NCI-H146 treated with DMSO at 0.1 percent for 48 hours (cell line): ENCODE data around the gene ZC3H4.
A peak's percentile ranks its signal among the peaks of the same experiment; 100 is the strongest.

Experiments
- DNase-seq: peaks from one replicate; lab custom pipeline; 2025; ENCODE audit not compliant: unreplicated experiment; lab: John Stamatoyannopoulos, UW

ZC3H4 gene

DNA sequence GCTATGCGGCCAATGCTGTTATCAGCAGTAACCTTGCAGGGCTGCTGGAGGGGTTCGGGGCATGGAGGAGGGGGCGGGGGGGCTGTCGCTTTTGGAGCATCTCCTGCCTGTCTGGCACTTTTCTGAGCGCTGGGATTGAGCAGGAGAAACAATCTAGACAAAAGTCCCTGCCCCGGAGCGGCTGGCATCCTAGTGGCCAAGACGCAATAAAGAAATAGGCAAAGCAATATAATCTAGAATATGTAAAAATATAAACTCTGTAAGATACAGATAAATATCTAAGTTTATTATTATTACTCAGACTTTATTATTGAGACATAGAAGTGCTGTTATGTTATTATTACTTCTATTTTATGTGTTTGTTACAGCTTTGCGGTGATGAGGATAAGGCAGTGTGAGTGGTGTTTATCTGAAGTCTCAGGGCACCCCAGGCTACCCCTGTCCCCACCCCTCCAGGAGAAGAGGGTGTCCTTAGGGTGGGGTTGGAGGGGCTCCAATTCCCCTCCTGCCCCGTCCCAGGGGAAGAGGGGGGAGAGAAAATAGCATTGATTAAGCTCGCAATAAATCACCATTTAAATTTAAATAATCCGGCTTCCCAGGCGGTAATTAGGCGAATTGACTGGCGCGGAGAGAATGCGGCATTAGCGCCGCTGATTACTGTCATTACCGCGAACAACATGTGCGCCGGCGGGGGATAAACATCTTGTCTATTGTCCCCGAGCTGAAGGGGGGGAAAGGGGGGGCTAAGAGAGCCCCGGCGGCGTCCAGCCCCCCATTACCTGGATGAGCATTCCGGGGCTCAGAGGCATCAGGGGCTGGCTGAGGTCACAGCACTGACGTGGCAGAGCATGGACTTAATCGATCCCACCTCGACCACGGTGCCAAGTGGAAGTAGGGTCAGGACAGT, 90.8 kb downstream of the ZC3H4 start:
- peak; percentile 18 for DNase-seq

DNA sequence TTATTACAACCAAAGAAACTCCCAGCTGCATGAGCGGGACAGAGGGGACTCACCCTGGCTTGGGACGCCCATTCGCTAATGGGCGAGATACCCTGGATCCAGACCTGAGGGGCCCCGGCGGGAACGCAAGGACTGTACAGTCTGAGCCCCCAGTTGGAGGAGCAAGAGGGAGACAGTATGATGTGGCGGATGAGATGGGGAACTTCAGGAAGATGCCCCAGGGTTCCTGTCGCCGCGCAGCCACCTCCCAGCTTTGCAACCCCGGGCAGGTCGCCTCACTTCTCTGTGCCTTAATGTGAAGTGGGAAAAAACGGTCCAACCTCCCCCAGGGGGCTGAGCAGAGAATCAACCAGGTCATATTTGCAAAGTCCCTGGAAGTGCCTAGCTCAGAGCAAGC, 91.4 kb downstream of the ZC3H4 start:
- DNase-seq, result no peak

DNA sequence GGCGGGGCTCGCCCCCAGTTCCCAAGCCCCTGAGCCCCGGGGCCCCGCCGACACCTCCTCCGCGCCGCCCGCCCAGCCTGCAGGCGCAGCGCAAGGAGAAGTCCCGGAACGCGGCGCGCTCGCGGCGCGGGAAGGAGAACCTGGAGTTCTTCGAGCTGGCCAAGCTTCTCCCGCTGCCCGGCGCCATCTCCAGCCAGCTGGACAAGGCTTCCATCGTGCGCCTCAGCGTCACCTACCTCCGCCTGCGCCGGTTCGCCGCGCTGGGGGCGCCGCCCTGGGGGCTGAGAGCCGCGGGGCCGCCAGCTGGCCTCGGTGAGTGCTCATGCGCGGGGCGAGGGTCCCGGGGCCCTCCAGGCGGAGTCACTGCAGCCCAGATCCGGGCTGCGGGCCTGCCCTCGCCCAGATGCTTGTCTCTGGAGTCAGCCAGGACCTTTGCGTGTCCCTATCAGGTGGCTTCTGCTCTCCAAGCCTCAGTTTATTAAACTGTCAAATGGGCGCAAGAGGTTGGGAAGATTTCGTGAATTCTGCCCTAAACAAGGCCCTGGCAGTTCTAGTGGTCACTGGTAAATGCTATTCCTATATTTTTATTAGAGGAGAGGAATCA, 91.9 kb downstream of the ZC3H4 start:
- no peak for DNase-seq

DNA sequence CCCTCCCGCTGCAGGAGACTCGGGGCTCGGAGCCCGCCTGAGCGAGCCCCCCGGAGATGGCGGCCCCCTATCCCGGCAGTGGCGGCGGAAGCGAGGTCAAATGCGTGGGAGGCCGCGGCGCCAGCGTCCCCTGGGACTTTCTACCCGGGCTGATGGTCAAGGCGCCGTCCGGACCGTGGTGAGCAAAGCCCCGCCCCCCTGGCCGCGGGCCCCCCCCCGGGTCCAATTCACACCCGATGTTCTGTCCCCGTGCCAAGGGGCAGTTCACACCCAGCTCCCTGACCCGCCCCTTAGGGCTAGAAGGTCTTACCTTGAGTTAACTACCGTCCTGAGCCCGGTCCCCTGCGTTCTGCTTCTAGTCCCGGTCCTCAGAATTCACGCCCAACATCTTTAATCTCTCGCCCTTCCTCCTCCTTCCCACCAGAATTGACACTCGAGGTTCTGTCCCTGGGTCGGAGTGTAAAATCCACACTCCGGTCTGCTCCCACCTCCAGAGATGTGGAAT, 92.5 kb downstream of the ZC3H4 start:
- DNase-seq, result no peak

DNA sequence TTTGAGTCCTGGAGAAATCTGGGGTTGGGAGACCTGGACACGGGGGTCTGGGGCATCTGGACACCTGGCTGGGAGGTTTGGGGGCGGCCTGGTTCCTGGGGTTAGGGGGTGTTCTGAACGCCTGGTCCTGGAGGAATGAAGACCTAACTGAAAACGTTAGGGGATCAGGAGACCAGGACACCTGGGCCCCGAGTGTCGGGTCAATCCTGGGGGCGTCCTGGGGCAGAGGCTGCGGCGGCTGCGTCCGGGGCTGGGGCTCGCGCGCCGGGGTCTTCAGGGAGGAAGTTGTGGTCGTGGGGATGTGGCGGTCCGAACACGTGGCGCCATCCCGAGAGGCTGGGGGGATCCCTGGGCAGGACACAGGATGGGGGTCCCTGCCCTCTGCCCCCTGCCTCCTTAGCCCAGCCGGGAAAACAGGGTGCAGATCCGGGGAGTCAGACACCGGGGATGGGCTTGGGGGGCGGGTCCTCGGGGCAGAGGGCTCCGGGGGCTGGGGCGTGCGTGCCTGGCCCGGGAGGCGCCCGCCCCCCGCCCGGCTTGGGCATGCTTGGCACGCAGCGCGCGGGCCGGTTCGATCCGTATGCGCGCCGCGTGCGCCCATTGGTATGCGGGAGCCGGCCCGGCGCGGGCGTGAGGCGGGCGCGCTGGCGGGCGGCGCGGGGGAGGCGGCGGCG, 93.3 kb downstream of the ZC3H4 start:
- DNase-seq, result no peak

DNA sequence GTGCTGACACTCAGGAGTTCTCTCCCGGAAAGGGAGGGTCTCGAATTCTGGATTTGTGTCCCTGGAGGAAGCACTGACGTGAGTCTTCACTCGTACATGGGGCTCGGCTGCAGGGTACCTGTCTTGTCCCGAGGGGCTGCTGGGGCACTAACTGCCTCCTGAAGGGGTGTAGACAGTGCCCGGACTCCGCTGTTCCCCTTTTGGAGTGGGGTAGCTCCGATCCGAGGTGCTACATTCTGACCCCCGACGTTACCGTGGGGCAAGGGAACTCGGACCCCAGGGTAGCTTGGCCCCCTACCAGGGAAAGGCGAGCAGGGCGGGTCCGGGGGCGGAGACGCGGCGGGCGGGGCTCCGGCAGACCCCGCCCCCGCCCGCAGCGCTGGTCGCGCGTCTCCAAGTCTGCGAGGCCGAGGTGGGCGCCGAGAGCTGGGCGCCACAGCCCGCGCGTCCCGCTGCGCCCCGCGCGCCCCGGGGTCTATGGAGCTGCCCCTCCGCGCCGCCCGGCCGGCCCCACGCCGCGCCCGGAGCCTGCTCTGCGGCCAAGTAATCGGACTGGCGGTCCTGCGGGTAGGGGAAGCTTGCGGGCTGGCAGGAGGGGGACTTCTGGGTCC, 94.0 kb downstream of the ZC3H4 start, which contains the start of gene NPAS1:
Gene NPAS1, plus strand, starts transcription at position 407 of the 611 bp plus-strand sequence. CDS start 1,211 bp downstream, outside the sequence.
- DNase-seq, result no peak

DNA sequence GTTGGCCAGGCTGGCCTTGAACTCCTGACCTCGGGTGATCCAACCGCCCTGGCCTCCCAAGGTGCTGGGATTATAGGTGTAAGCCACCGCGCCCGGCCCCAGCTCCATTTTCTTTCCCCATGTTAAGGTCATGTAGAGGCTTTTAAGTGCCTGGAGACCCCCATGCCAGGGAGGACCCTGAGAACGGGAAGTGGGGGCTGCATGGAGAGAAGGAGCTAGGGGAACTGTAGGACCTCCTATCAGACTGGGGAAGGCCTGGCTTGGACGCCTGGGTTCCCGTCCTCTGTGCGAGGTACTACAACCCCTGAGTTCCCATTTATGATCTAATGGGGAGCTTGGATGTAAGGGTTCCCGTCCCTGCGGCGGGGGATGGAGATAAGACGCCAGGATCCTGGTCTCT, 94.7 kb downstream of the ZC3H4 start:
- DNase-seq, result no peak
